Dedifferentiated amniotic fluid mesenchymal stem cell (primary cell): ENCODE measurements around the gene SFXN1.

Source experiments
- DNase-seq: peaks from one replicate; pipeline ENCODE4 v3.0.0-alpha.2; 2016; ENCODE audit errors: extremely low spot score

The SFXN1 gene

DNA sequence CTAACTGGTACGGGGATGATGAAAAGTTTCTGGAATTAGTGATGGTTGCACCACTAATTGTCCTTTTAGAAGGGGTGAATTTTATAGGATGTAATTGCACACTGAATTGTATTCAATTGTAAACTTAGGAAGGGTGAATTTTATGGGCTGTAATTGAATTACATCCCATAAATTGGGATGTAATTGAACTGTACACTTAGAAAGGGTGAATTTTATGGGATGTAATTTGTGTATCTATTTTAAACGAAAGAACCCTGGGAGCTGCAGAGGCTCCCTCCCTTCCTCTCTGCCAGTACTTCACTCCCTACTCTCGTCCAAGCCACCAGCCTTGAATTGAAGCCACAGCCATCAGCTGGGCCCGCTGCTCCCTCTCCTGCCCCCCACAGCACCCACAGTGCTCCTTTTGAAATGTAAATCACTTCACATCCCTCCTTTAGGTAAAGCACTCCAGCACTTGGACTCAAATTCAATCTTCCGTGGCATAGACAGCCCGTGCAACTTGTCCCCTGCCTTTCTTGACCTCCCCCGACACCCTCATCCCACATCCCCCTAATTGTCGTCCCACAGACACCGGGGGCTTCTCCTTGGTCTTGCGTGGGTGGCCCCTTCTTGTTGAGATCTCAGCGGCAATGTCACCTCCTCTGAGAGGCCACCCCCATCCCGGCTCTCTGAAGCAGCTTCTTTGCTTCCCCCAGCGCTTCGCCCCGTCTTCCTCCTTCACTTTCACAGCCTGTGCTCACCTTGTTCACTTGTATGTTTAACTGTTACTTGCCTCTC is 95.3 kb downstream of the SFXN1 start:
- no peak for DNase-seq

DNA sequence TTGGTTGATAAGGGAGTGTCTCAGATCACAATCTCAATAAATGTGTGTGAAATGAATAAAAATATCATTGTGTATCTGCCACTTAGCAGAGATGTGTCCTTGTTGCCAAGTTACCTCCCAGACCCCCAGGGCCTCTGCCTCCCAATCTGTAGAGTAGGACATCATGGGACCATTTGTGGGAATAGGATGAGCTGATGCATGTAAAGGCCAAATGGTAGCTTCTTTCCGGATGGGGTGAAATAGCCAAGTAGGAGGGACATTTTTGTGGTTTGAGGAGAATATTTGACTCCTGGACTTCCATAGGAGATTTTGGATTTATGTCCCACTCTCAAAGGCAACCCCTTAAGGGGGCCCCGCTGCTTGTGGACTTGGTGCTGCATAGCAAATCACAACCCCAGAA is 96.9 kb downstream of the SFXN1 start:
- DNase-seq = no peak

DNA sequence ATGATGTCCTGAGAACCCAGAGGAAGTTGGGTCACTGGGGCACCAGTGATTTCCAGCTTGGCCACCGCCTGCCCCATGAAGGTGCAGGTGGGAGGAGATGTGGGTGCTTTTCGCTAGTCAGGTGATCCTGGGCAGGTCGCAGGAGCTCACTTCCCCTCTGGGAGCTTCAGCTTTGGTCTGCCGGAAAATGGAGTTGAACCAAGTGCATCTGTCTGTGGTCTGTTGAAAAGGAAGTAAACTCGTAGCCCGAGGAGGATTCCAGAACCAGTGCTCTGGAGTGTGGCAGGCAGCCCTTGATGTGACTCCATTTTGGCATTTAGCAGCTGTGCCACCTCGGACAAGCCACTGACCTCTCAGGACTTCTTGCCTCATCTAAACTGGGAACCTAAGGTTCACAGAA is 97.7 kb downstream of the SFXN1 start:
- no peak for DNase-seq

GRCh38 chr5:175576591-175576990 is 98.2 kb downstream of the SFXN1 start:
- DNase-seq = no peak
